AG04449 (cell line): ENCODE results near the gene PRXL2B.

ENCODE experiments used
- CTCF ChIA-PET: fragments of 350-600 bp; formaldehyde crosslinking; extraction: SDS; loops from one replicate; lab custom pipeline; 2021; ENCODE audit warnings: antibody characterized with exemption; lab: Yijun Ruan, JAX
- POLR2A ChIA-PET: fragments of 400-600, 350-600 bp; formaldehyde crosslinking; extraction: SDS; loops from one replicate; lab custom pipeline; 2020; ENCODE audit warnings: antibody characterized with exemption, inconsistent platforms; lab: Yijun Ruan, JAX
- DNase-seq: peaks from one replicate; pipeline ENCODE4 v3.0.0-alpha.2; 2010; ENCODE audit warnings: low read depth, low spot score
- H3K4me3 ChIP-seq: 2 replicates; pipeline ENCODE4 v1.5.1; 2011; ENCODE audit warnings: low read depth, mild to moderate bottlenecking, control low read depth, low read length
- TF ChIP-seq, protein P1 (sequence below): IDR thresholded peaks from one replicate; pipeline ENCODE4 v1.5.1; 2011; ENCODE audit warnings: mild to moderate bottlenecking, moderate library complexity, low read length, control low read depth, inconsistent platforms; ENCODE audit not compliant: insufficient read depth; ENCODE audit errors: missing control alignments

Gene PRXL2B

DNA sequence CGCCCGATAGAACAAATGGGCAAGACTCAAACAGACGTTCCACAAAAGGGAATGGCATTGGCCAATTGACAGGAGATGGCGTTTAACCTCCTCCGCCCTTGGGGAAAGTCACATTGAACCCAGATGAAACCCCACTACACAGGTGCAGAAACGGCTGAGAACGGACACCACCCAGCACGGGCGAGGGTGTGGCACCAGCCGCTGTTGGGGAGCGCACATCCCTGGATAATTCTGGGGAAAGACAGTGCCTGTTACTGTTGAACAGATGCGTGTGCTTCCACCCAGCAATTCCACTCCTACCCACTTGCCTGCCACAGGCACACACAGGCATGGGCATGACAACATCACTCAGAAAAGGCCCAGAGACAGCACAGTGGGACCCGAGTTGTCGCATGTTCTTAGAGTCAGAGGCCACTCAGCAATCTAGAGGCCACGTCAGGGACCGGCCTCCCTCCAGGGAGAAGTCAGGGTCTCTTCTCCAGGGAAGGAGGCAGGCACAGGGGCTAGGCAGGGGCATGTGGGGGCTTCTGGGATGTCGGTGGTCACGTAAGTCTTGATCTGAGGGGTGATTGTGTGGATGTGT, 15.2 kb downstream of the PRXL2B start:
- TF ChIP-seq, protein P1, sequence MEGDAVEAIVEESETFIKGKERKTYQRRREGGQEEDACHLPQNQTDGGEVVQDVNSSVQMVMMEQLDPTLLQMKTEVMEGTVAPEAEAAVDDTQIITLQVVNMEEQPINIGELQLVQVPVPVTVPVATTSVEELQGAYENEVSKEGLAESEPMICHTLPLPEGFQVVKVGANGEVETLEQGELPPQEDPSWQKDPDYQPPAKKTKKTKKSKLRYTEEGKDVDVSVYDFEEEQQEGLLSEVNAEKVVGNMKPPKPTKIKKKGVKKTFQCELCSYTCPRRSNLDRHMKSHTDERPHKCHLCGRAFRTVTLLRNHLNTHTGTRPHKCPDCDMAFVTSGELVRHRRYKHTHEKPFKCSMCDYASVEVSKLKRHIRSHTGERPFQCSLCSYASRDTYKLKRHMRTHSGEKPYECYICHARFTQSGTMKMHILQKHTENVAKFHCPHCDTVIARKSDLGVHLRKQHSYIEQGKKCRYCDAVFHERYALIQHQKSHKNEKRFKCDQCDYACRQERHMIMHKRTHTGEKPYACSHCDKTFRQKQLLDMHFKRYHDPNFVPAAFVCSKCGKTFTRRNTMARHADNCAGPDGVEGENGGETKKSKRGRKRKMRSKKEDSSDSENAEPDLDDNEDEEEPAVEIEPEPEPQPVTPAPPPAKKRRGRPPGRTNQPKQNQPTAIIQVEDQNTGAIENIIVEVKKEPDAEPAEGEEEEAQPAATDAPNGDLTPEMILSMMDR: no peak
- ChIA-PET POLR2A (no interaction called here), CTCF (no interaction called here)
- no peak for DNase-seq
- H3K4me3 ChIP-seq: no peak overlapping the region

DNA sequence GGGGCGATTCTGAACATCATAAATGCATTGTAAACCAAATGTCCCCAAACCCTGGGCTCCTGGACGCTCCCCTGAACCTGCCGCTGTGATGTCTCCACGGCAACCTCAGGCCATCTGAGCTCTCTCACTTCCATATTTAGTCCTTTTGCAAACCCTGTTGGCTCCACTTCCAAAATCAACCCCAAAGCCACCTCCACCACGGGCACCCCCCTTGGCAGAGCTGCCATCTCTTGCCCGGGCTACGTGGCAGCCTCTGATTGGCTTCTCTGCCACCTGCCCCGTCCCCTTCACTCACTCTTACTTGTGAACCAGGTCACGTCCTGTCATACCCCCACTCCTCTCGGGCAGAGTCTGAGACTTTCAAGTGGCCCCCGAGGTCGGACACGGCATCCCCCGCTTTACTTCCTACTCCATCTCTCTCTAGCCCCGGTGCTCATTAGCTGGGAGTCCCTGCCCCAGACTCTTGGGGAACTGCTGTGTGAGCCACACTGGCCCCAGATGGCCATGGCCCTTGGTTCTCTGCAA, 15.8 kb downstream of the PRXL2B start:
- TF ChIP-seq, protein P1: no peak
- no peak for DNase-seq
- ChIA-PET CTCF (no interaction called here), POLR2A (no interaction called here)
- H3K4me3 ChIP-seq: no peak overlapping the region

DNA sequence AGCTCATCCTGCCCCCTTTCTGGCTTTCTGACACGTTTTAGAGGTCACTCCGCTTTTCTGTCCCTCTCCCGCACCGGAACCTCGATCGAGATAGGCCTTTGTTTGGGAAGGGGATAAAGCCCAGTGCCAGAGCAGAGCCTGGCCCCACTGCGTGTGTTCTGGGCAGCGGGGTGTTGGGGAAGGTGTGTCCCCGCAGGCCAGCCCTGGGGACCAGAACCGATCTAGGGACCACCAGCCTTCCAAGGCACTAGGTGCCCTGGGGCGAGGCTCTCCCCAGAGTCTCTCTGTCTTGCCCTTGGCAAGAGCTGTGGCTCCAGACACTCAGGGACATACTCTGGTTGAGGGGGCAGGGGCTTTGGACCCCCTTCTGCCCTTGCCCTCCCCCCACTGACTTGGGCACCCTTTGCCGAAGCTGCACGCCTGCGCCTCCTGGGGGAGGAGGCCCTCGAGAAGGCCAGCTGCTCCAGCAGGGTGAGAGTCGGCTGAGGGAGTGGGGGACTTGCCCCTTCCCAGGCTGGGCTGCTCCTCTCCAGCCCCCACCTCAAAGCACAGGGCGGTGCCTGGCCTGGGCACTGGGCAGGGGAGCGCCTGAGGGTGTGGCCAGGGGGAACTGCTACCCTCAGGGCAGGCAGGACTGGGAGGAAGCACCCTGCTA, 16.4 kb downstream of the PRXL2B start:
- TF ChIP-seq, protein P1: no peak
- no peak overlapping the region for H3K4me3 ChIP-seq
- no peak for DNase-seq
- POLR2A ChIA-PET: no interaction called here
- CTCF ChIA-PET: no interaction called here

DNA sequence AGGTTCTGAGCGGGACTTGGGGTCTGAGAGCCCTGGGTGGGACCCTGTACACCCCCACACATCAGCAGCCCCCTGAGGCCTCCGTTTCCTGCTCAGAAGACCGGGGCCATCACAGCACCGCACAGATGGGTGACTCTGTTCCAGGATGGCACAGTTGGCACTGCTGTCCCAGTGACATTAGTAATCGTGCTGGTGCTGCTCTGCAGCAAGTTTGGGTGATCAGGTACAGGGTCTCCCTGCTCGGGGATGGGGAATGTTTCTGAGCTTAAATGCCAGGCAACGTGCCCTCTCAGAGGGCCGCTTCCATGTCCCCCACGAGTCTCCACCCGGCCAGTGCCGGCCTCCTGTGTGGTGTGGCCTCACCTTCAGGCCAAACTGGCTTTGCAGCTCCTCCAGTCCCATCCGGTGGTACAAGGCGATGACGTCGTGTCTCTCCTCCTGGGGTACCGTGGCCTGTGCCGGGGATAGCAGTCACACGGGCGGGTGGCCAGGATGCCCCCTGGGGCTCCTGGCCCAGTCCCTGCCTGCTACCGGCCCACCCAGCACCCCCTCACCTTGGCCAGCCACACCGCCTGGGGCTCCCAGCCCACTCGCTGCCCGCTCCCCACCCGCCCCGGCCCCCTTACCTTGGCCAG, 17.1 kb downstream of the PRXL2B start:
- POLR2A ChIA-PET: no interaction called here
- TF ChIP-seq, protein P1: no peak
- CTCF ChIA-PET: no interaction called here
- no peak overlapping the region for H3K4me3 ChIP-seq
- no peak for DNase-seq

DNA sequence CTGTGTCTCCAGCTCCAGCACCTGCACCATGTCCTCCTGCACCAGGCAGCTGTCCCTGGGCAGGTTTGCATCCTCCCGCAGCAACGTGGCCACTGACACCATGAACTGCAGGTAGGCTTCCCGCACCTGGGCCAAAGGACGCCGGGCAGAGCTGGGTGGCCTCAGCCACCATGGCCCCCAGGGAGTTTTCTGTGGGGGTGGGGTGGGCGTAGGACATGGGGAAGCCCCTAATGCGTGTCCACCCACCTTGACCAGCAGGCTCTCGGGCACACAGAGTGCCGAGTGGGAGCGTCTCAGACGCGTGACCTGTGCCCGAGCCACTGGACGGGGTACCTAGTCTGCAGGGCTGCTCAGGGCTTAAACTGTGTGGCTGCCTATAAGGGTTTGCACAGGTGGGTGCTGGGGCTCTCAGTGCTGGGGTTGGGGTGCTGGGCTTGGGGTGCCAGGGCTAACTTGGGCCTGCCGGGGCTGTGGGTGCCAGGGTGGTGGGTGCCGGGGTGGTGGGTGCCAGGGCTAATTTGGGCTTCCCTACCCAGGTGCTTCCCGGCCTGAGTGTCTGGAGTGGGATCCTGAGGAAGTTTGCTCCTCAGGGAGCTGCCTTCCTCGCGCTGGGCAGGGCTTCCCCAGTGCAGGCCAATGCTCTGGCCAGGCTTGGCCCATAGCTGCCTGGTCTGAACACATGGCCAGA, 17.7 kb downstream of the PRXL2B start:
- ChIA-PET CTCF (no interaction called here), POLR2A (no interaction called here)
- no peak for DNase-seq
- TF ChIP-seq, protein P1: no peak
- H3K4me3 ChIP-seq: no peak overlapping the region
